ENCODE measurements around the gene NOMO2.
"Not testable (repeated sequence)": the region's sequence is repeated elsewhere in the genome, so short reads cannot be mapped to it uniquely, and the experiment has no call there.

NOMO2 gene

GRCh38 chr16:18521445-18522181, 40.3 kb downstream of the NOMO2 start:
- DNase-seq, result not testable (repeated sequence)

- DNase-seq, result not testable (repeated sequence)
Measured at GRCh38 chr16:18518536-18519283, 43.2 kb downstream of the NOMO2 start.

DNA sequence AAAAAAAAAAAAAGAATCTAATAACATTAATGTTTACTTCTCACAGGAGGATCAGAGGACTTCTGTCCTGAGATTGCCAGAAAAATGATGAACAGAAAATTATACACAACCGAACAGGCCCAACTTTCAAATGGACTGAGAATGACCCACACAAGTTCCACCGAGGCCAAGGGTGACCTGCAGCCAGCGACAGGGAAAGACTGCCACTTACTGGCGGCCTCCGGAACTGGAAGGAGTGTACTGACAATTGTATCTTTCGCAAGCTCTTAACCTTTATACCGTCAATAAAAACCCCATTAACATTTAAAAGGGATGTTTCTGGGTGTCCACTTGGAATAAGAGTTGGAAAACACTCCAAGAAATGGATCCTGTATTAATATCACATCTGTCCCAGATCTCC, 63.5 kb downstream of the NOMO2 start:
- not testable (repeated sequence) for DNase-seq

DNA sequence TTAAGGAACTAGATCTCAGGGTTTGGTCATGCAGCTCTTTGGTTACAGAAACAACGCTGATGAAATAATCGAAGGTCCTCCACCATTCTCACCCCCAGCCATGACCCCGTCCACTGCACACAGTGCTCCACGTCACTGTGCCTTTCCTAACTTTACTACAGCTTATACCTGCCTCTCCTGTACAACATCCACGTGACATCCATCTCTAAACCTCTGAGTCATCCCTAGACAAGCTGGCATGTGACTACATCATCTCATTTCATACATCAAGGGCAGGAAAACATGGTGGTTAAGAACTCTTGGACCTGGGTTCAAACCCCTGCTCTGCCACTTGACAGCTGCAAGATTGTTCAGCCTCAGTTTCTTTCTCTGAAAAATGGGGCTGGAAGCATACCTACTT, 64.9 kb downstream of the NOMO2 start:
- DNase-seq, result not testable (repeated sequence)

DNA sequence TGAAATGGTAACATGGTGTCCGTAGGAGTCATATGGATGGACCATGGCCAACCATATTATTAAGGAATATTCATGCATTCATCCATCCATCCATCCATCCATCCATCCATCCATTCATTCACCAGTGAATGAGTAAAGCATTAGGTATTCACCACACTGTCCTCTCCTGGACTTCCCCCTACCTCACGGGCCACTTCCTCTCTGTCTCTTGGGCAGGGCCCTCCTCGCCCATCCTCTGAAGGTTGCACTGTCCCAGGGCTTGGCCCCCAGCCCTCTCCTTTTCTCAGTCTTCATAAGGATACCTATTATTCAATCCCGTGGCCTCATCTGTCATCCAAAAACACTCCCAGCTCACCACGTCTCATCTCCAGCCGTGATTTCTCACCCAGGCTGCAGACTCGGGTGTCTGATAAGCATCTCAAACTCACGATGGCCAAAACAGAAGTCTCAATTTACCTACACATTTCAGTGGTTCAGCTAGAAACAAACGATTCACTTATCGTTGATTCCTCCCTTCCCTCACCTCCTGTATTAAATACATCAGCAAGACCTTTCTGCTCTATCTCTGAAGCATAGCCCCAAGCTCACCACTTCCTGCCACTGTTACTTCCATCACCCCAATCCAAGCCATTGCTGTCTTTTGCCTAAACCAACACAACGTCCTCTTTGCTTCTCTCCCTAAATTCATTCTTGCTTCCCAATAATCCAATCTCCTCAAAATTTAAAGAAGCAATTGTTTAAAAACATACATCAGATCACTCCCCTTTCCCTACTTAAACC, 69.6 kb downstream of the NOMO2 start:
- not testable (repeated sequence) for DNase-seq

DNA sequence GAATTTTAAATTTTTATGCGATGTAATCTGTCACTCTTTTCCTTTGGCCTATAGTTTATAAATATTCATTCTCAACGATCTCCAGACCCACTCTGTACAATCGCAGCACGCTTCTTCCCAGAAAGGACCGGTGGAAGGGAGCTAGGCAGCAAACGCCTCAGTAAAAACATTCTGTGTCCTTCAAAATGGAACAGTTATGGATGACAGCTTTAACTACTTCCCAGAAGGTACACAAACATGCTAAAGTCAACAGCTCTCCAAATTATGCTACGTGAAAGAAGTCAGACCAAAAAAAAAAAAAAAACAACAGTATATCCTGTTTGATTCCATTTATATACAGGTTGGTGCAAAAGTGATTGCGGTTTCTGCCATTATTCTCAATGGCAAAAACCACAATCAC, 125.9 kb downstream of the NOMO2 start:
- not testable (repeated sequence) for DNase-seq

DNA sequence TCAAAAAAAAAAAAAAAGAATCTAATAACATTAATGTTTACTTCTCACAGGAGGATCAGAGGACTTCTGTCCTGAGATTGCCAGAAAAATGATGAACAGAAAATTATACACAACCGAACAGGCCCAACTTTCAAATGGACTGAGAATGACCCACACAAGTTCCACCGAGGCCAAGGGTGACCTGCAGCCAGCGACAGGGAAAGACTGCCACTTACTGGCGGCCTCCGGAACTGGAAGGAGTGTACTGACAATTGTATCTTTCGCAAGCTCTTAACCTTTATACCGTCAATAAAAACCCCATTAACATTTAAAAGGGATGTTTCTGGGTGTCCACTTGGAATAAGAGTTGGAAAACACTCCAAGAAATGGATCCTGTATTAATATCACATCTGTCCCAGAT, 146.1 kb downstream of the NOMO2 start:
- not testable (repeated sequence) for DNase-seq

- not testable (repeated sequence) for DNase-seq
Measured at GRCh38 chr16:18409532-18410293, 152.2 kb downstream of the NOMO2 start.

DNA sequence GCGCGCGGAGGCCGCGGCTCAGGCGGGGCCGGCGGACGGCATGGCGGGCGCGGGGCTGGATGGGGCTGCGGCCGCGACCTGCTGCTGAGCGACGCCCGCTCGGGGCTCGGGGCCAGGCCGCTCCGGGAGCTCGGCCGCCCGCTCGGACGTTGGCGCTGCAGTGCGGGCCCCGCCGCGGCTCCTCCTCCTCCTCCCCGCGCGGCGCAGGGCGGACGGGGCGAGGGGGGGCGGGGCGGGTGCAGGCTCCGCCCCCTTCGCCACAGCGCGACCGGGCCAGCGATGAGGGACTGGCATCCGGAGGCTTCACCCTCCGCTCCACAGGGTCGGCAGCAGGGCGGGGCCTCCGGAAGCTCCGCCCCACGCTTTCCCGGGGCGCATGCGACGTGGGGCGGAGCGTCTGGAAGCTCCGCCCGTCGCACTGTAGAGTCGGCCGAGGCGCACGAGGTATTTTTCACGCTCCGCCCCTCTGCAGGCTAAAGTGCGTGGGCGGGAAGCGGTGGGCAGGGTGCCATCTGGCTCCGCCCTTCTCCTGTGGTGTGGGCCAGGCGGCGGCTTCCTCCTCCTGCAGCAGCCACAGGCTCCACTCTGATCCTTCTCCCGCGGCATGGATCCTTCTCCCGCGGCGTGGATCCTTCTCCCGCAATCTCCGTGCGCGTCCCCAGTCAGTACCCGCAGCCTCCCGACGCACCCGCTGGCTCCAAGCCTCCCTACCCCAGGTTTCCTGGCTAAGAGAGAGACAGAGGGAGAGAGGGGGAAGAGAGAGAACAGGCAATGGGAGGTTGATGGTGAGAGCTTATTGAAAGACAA, 159.8 kb downstream of the NOMO2 start:
- not testable (repeated sequence) for DNase-seq

DNA sequence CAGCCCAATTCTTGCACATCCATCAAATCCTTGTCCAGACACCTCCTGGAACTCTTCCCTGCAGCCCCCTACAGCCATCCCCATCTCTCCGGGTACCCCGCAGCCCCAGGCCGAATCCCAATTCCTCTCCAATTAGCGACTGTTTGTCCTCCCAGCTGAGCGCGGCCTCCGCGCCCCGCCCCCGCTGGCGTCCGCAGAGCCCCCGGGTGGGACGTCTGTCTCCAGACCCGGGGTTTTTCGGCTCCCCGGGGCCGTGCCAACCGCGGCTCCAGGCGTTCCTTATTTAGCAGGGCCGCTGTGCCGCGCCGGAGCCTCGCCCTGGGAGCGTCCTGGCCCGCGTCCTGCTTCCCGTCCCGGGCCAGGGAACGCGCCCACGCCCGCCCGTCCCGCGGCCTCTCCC, 160.7 kb downstream of the NOMO2 start:
- DNase-seq, result peak; percentile 41

GRCh38 chr16:18394363-18394762, 167.5 kb downstream of the NOMO2 start:
- DNase-seq, result not testable (repeated sequence)

- not testable (repeated sequence) for DNase-seq
Measured at GRCh38 chr16:18387767-18388166, 174.1 kb downstream of the NOMO2 start.

DNA sequence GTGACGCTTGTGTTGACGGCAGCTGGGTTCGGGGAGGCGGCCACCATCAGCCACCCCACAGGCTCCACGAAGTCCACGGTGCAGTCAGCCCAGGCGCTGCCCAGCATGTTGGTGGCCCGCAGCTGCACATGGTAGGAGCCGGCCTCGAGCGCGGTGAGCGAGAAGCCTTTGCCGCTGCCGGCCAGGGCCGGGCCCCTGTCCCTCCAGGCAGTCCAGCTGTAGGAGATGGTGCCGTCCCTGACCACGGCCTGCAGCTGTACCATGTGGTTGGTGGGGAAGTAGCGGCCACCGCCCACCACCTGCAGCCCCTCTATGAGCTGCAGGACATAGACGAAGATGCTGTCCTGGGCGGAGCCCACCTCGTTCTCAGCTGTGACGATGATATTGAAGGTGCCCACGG, 175.4 kb downstream of the NOMO2 start:
- DNase-seq, result not testable (repeated sequence)

DNA sequence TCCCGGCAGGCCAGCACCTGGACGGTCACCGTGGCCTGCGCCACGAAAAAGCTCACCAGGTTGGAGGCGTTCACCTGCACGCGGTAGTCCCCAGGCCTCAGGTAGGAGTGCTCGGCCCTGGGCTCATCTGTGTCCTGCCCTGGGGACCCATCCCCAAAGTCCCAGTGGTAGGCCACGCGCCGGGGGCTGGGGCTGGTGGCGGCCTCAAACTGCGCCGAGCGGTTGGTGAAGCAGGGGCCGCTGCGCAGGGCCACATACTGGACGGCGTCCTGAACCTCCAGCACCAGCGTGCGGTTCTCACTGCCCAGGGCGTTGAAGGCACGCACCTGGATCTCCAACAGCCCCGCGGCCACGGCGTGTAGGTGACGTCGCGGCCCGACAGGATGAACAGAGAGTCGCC, 176.6 kb downstream of the NOMO2 start:
- not testable (repeated sequence) for DNase-seq

DNA sequence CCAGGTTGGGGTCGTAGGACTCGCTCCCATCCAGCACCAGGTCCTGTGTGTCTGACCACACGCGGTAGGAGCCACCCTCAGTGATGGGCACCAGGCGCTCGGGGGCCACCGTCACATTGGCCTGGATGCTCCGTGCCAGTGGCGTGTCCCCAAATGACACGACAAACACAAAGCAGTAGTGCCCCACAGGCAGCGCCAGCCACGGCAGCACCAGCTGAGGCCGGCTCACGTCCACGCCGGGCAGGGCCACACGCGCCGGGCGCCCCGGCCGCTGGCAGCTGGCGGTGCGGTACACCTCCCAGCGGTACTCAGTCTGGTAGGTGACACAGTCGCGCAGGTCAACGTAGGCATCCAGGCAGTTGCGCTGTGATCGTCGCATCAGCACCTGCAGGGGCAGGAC, 177.0 kb downstream of the NOMO2 start:
- DNase-seq, result not testable (repeated sequence)

DNA sequence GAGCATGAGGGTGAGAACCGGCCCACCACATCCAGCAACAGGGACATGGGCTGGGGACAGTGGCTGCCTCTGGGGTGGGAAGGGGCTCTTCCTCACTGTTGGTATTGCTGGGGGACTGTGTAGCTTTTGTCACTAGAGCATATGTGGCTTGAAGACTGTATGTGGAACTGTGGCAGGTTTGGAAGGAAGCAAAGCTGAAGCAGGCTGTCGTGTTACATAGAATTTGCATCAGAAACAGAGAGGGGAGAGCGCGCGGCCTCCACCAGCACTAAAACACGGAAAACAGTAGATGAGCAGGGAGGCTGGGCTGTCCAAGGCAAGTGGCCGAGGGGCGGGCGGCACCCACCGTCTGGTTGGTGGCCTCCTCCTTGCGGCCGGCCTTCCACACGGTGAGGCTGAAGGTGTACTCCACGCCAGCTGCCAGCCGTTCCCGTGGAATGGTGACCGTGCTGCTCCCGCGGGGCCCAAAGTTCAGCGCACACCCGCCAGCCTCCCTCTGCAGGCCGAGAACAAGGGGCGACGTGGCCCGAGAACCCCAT, 177.7 kb downstream of the NOMO2 start:
- DNase-seq, result not testable (repeated sequence)

GRCh38 chr16:18382696-18383095, 179.2 kb downstream of the NOMO2 start:
- DNase-seq, result not testable (repeated sequence)
